Keratinocyte (primary cell): ENCODE results near the gene UGT1A1. TPM values are rescaled to one million over a fixed set of nuclear protein-coding genes. Genes with fewer than 3 reads are reported as not detected.

Experiments used
- DNase-seq: peaks from one replicate; pipeline ENCODE4 v3.0.0-alpha.2; 2011; ENCODE audit warnings: low read depth, missing footprints, low spot score
- FAIRE-seq: peaks from 2 replicates; lab custom pipeline; 2011; peaks lifted over from hg19 to GRCh38; lab: Jason Lieb, UNC
- H2AFZ ChIP-seq: 2 replicates; pipeline ENCODE4 v1.6.0; 2012; ENCODE audit warnings: low read length, control low read depth, inconsistent platforms; ENCODE audit not compliant: control insufficient read depth
- H3K27ac ChIP-seq: 2 replicates; pipeline ENCODE4 v1.5.1; 2011; ENCODE audit warnings: low read length; ENCODE audit not compliant: control insufficient read depth, insufficient read depth
- H3K27me3 ChIP-seq: 3 replicates; pipeline ENCODE4 v1.6.0; 2011; ENCODE audit warnings: low read length; ENCODE audit not compliant: control insufficient read depth, insufficient read depth; ENCODE audit errors: extremely low read depth
- H3K36me3 ChIP-seq, 2 experiments: 2 replicates in 1 of 2; 3 replicates in 1 of 2; pipeline ENCODE4 v1.5.1; 2011; ENCODE audit warnings: low read length in 2 of 2, mild to moderate bottlenecking in 1 of 2; ENCODE audit not compliant: control insufficient read depth in 2 of 2, insufficient read depth in 2 of 2; ENCODE audit errors: extremely low read depth in 1 of 2
- H3K4me1 ChIP-seq: 3 replicates; pipeline ENCODE4 v1.5.1; 2011; ENCODE audit warnings: low read length; ENCODE audit not compliant: control insufficient read depth, insufficient read depth; ENCODE audit errors: extremely low read depth
- H3K4me2 ChIP-seq: 3 replicates; pipeline ENCODE4 v1.6.0; 2011; ENCODE audit warnings: low read depth, low read length; ENCODE audit not compliant: control insufficient read depth, insufficient read depth; ENCODE audit errors: extremely low read depth
- H3K4me3 ChIP-seq, 3 experiments: fragments of 200-600 bp in 1 of 3; sonication (generic) in 1 of 3; 2 replicates in 2 of 3; 3 replicates in 1 of 3; pipeline ENCODE4 v1.5.1; 2011 to 2016; ENCODE audit warnings: low read length in 3 of 3, mild to moderate bottlenecking in 3 of 3, control low read depth in 2 of 3, inconsistent platforms in 1 of 3, low read depth in 1 of 3, mixed read lengths in 1 of 3, mixed run types in 1 of 3, moderate library complexity in 1 of 3; ENCODE audit not compliant: control insufficient read depth in 2 of 3, insufficient read depth in 2 of 3; ENCODE audit errors: extremely low read depth in 1 of 3
- H3K79me2 ChIP-seq: 2 replicates; pipeline ENCODE4 v1.6.0; 2012; ENCODE audit warnings: low read length; ENCODE audit not compliant: control insufficient read depth, insufficient read depth
- H3K9ac ChIP-seq: 3 replicates; pipeline ENCODE4 v1.6.0; 2011; ENCODE audit warnings: low read length; ENCODE audit not compliant: control insufficient read depth, insufficient read depth; ENCODE audit errors: extremely low read depth
- H3K9me1 ChIP-seq: 3 replicates; pipeline ENCODE4 v1.6.0; 2011; ENCODE audit warnings: low read length; ENCODE audit not compliant: control insufficient read depth, insufficient read depth; ENCODE audit errors: extremely low read depth
- H3K9me3 ChIP-seq: 2 replicates; pipeline ENCODE4 v1.5.1; 2012; ENCODE audit warnings: low read depth, low read length; ENCODE audit not compliant: control insufficient read depth
- H4K20me1 ChIP-seq: 3 replicates; pipeline ENCODE4 v1.6.0; 2011; ENCODE audit warnings: low read length; ENCODE audit not compliant: control insufficient read depth, insufficient read depth; ENCODE audit errors: extremely low read depth
- CTCF ChIP-seq, 3 experiments: IDR thresholded peaks in 1 of 3; conservative IDR thresholded peaks in 1 of 3; optimal IDR thresholded peaks in 1 of 3; 2 replicates in 2 of 3; 3 replicates in 1 of 3; pipeline versions ENCODE3 to v1.5.1; 2011; ENCODE audit warnings: low read length in 3 of 3, mild to moderate bottlenecking in 3 of 3, moderate library complexity in 2 of 3, control low read depth in 1 of 3, inconsistent platforms in 1 of 3; ENCODE audit not compliant: insufficient read depth in 2 of 3; ENCODE audit errors: extremely low read depth in 1 of 3
- EZH2 ChIP-seq: IDR thresholded peaks from one replicate; pipeline ENCODE4 v1.6.1; 2012; ENCODE audit warnings: inconsistent platforms, mild to moderate bottlenecking, low read length, moderate library complexity
- dilution Hi-C: fragments of 300-500 bp; cut with MboI; formaldehyde crosslinking; loops from one replicate; pipeline ENCODE4 v1.7.0; 2020; ENCODE audit warnings: low sequenced_read_pairs; ENCODE audit not compliant: extremely low pct_ligation_motif_present
- polyA plus RNA-seq, 5 experiments: library from polyadenylated mRNA; depleted of rRNA in 3 of 5; stranded (reverse) in 3 of 5; stranded (forward) in 1 of 5; unstranded in 1 of 5; fragments of >200 nt; gene quantifications; 1 replicate in 1 of 5; 2 replicates in 3 of 5; 3 replicates in 1 of 5; pipeline versions ENCODE4 v1.2.1 to v1.2.3, GENCODE V29; 2011 to 2012; ENCODE audit warnings: missing spikeins in 2 of 5, low read depth in 1 of 5, low replicate concordance in 1 of 5

Gene UGT1A1
- polyA plus RNA-seq, 1 donor (not counting 4 experiments of a cell fraction or from before 2014, with no cell fraction given): 2.7 TPM

GRCh38 chr2:233807215-233807865, 47.3 kb downstream of the UGT1A1 start:
- no peaks in the 10 kb centered on the region for H3K9me3 ChIP-seq
- H3K9me1 ChIP-seq: no peaks in the 10 kb centered on the region
- H3K27me3 ChIP-seq: peaks cover 14% of the 10 kb centered on the region
- FAIRE-seq: no peak
- DNase-seq: no peak
- H3K4me3 ChIP-seq: no peak overlapping the region
- no peak overlapping the region for H3K27ac ChIP-seq
- H4K20me1 ChIP-seq: no peaks in the 10 kb centered on the region
- no peak overlapping the region for H3K9ac ChIP-seq
- H3K36me3 ChIP-seq: no peaks in the 10 kb centered on the region
- H3K79me2 ChIP-seq: no peaks in the 10 kb centered on the region
- TF ChIP-seq EZH2 (no peak), CTCF (optimal IDR thresholded peaks at IDR 0.05 in 1 of 3, IDR thresholded peaks at IDR 0.05 in 1 of 3, conservative IDR thresholded peaks at IDR 0.05 in 1 of 3; ENCODE audit: extremely low read depth in 1 of 3, insufficient read depth in 2 of 3, low read length in 3 of 3) (peak; percentile 4 to 30 (median 6))
- no peaks in the 10 kb centered on the region for H3K4me1 ChIP-seq
- no peak overlapping the region for H3K4me2 ChIP-seq
- dilution Hi-C loops: no loop called here
- H2AFZ ChIP-seq: no peak overlapping the region

DNA sequence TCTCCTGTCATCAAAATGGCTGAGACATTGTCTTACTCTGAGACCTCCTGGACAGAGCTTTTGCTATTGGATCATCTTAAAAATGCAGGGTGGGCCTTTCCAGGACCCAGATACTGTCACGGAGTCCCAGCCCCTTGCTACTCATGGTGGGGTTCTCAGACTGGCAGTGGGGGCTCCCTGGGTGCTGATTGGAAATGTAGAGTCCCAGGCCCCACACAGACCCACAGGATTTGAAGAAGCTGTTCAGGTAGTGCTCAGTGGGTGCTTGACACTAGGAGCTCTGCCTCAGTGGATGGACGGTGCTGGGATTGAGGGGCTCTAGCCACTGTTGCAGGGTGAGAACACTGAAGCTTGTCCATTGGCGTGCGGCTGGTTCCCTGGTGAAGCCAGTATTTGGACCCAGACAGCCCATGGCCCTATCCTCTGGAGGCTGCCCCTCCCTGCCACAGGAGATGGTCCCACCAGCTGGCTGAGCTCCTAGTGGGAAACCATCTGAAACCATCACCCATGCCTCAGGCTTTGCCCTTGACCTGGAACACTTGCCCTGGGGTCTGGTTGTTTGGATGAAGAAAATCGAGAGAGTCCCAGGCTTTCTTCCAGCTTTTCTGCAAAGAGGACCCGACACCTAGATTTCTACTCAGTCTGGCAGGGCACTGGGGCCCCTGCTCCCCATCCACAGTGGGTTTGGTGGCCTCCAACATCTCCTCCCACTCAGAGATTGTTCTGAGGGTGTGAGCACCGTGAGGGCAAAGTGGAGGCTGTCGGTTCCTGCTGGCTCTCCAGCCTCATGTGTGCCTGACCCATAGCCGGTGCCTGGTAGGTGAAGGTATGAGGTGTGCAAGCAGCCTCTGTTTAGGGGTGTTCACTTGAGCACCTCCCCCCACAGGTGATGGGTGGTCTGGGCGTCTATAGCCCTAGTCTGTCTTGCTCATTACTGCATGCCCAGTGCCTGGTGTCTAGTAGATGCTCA, 48.2 kb downstream of the UGT1A1 start:
- Histone ChIP-seq H3K4me1 (no peaks in the 10 kb centered on the region), H3K9ac (no peak overlapping the region), H3K9me3 (no peaks in the 10 kb centered on the region), H4K20me1 (no peaks in the 10 kb centered on the region), H2AFZ (no peak overlapping the region), H3K27me3 (peaks cover 18% of the 10 kb centered on the region), H3K79me2 (no peaks in the 10 kb centered on the region), H3K9me1 (no peaks in the 10 kb centered on the region), H3K4me2 (no peak overlapping the region), H3K36me3 (no peaks in the 10 kb centered on the region), H3K27ac (no peak overlapping the region), H3K4me3 (no peak overlapping the region)
- dilution Hi-C loops: no loop called here
- no peak for FAIRE-seq
- no peak for DNase-seq
- no peak for TF ChIP-seq CTCF (optimal IDR thresholded peaks at IDR 0.05 in 1 of 3, IDR thresholded peaks at IDR 0.05 in 1 of 3, conservative IDR thresholded peaks at IDR 0.05 in 1 of 3; ENCODE audit: extremely low read depth in 1 of 3, insufficient read depth in 2 of 3, low read length in 3 of 3)
- no peak for TF ChIP-seq EZH2
